ENCODE results near the gene DEPDC4.

DEPDC4 gene

GRCh38 chr12:100207311-100207710 is 59.6 kb downstream of the DEPDC4 start:
- Histone ChIP-seq H4K20me1 (ENCODE audit: control insufficient read depth, insufficient read depth, low read depth, low read length) (no peaks in the 10 kb centered on the region), H3K4me1 (ENCODE audit: control insufficient read depth, low read length) (peaks cover 6% of the 10 kb centered on the region), H3K4me3 (ENCODE audit: low read length) (no peak overlapping the region), H3K36me3 (ENCODE audit: control insufficient read depth, low read length) (peaks cover 46% of the 10 kb centered on the region), H3K9me2 (replicated peaks; ENCODE audit: control insufficient read depth, low read length) (no peaks in the 10 kb centered on the region), H3F3A (ENCODE audit: control insufficient read depth, insufficient read depth) (no peaks in the 10 kb centered on the region), H3K27ac (ENCODE audit: low read depth, low read length) (no peak overlapping the region), H3K79me2 (ENCODE audit: control insufficient read depth, low read length) (peaks cover 21% of the 10 kb centered on the region), H3K27me3 (ENCODE audit: control insufficient read depth, low read length) (no peaks in the 10 kb centered on the region), H3K4me2 (ENCODE audit: low read length) (no peak overlapping the region), H3K9me3 (ENCODE audit: control insufficient read depth, insufficient read depth, low read length) (no peaks in the 10 kb centered on the region)
- TF ChIP-seq EZH2phosphoT487 (IDR thresholded peaks at IDR 0.05; ENCODE audit: borderline replicate concordance, low read length) (no peak), CTCF (IDR thresholded peaks at IDR 0.05; ENCODE audit: low read depth, low read length, poor library complexity, severe bottlenecking) (no peak)

- H3K4me3 ChIP-seq (ENCODE audit: low read length): peak overlapping the region; percentile 93
- no peaks in the 10 kb centered on the region for H3K9me3 ChIP-seq (ENCODE audit: control insufficient read depth, insufficient read depth, low read length)
- H3K79me2 ChIP-seq (ENCODE audit: control insufficient read depth, low read length): peaks cover 55% of the 10 kb centered on the region
Observed at GRCh38 chr12:100201604-100202423, 65.1 kb downstream of the DEPDC4 start.

GRCh38 chr12:100200463-100201181 is 66.3 kb downstream of the DEPDC4 start, which contains the start of gene ACTR6:
ACTR6 (plus strand) TSS chr12:100200815; CDS start chr12:100200852, 37 bp downstream.
- TF ChIP-seq CTCF (IDR thresholded peaks at IDR 0.05; ENCODE audit: low read depth, low read length, poor library complexity, severe bottlenecking) (no peak), EZH2phosphoT487 (IDR thresholded peaks at IDR 0.05; ENCODE audit: borderline replicate concordance, low read length) (no peak)
- Histone ChIP-seq H3K4me3 (ENCODE audit: low read length) (peak within 1 kb of the TSS; percentile 93), H3K27me3 (ENCODE audit: control insufficient read depth, low read length) (no peaks in the 10 kb centered on the region), H3K27ac (ENCODE audit: low read depth, low read length) (peak within 1 kb of the TSS; percentile 54), H3K79me2 (ENCODE audit: control insufficient read depth, low read length) (peaks cover 55% of the 10 kb centered on the region), H3K9me3 (ENCODE audit: control insufficient read depth, insufficient read depth, low read length) (no peaks in the 10 kb centered on the region), H3F3A (ENCODE audit: control insufficient read depth, insufficient read depth) (no peaks in the 10 kb centered on the region), H4K20me1 (ENCODE audit: control insufficient read depth, insufficient read depth, low read depth, low read length) (no peaks in the 10 kb centered on the region), H3K4me1 (ENCODE audit: control insufficient read depth, low read length) (peaks cover 29% of the 10 kb centered on the region), H3K36me3 (ENCODE audit: control insufficient read depth, low read length) (peaks cover 6% of the 10 kb centered on the region), H3K9me2 (replicated peaks; ENCODE audit: control insufficient read depth, low read length) (no peaks in the 10 kb centered on the region), H3K4me2 (ENCODE audit: low read length) (peak within 1 kb of the TSS; percentile 99)

More at GRCh38 chr12:100201604-100202423, 65.1 kb downstream of the DEPDC4 start:
- H3K9me2 ChIP-seq (replicated peaks; ENCODE audit: control insufficient read depth, low read length): no peaks in the 10 kb centered on the region
- TF ChIP-seq EZH2phosphoT487 (IDR thresholded peaks at IDR 0.05; ENCODE audit: borderline replicate concordance, low read length) (no peak), CTCF (IDR thresholded peaks at IDR 0.05; ENCODE audit: low read depth, low read length, poor library complexity, severe bottlenecking) (no peak)
- peaks cover 10% of the 10 kb centered on the region for H3K36me3 ChIP-seq (ENCODE audit: control insufficient read depth, low read length)
- H3K4me2 ChIP-seq (ENCODE audit: low read length): peak overlapping the region; percentile 99
- H3K27me3 ChIP-seq (ENCODE audit: control insufficient read depth, low read length): no peaks in the 10 kb centered on the region
- no peak overlapping the region for H3K27ac ChIP-seq (ENCODE audit: low read depth, low read length)
- H3F3A ChIP-seq (ENCODE audit: control insufficient read depth, insufficient read depth): no peaks in the 10 kb centered on the region
- no peaks in the 10 kb centered on the region for H4K20me1 ChIP-seq (ENCODE audit: control insufficient read depth, insufficient read depth, low read depth, low read length)
- peaks cover 29% of the 10 kb centered on the region for H3K4me1 ChIP-seq (ENCODE audit: control insufficient read depth, low read length)
